ENCODE data around the gene RMND5B. TPM values are rescaled to one million over a fixed set of nuclear protein-coding genes. Genes with fewer than 3 reads are reported as not detected.

The RMND5B gene
- total RNA-seq, 1 donor from 2014 or later = 81.6 TPM

DNA sequence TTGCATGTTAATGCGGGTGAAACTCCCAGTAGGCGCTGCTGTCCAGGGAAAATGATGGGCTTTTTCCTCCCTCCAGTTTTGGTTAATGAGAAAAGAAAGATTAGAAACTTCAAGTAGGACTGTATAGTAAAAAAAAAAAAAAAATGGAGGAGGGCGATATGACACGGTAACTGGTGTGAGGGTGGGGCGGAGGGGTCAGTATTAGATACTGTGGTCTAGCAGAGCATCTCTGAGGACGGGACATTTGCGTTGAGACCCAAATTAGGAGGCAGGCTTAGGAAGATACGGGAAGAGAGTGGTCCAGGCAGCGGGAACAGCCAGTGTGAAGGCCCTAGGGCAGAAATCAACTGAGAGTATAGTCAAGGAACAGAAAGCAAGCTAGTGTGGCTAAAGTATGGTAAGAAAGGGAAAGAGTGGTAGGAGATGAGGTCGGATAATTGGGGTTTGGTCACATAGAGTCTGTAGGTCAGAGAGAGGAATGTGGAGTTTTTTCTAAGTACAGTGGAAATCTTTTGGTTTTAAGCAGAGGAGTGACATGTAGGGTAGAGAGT, 707 bp downstream of the RMND5B start:
- peaks cover 10 to 14% of the 10 kb centered on the region in 2 donors for H3K36me3 ChIP-seq
- H3K4me1 ChIP-seq = peaks cover 0 to 12% of the 10 kb centered on the region in 2 donors
- intact Hi-C loops (cut with DNase I) = loop anchor here (1.0 kb wide), 2 partner anchors 23 to 73 kb away; partner anchors contain the start of gene HNRNPAB
- TF ChIP-seq, protein P1, sequence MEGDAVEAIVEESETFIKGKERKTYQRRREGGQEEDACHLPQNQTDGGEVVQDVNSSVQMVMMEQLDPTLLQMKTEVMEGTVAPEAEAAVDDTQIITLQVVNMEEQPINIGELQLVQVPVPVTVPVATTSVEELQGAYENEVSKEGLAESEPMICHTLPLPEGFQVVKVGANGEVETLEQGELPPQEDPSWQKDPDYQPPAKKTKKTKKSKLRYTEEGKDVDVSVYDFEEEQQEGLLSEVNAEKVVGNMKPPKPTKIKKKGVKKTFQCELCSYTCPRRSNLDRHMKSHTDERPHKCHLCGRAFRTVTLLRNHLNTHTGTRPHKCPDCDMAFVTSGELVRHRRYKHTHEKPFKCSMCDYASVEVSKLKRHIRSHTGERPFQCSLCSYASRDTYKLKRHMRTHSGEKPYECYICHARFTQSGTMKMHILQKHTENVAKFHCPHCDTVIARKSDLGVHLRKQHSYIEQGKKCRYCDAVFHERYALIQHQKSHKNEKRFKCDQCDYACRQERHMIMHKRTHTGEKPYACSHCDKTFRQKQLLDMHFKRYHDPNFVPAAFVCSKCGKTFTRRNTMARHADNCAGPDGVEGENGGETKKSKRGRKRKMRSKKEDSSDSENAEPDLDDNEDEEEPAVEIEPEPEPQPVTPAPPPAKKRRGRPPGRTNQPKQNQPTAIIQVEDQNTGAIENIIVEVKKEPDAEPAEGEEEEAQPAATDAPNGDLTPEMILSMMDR (IDR thresholded peaks at IDR 0.05) = no peak
- H3K4me3 ChIP-seq = peak overlapping the region; percentile 78 to 80
- H3K9me3 ChIP-seq = no peaks in the 10 kb centered on the region
- peak overlapping the region; percentile 93 to 95 for H3K27ac ChIP-seq
- H3K27me3 ChIP-seq = no peaks in the 10 kb centered on the region
- DNase-seq (ENCODE audit: low spot score in 2 of 2) = no peak

DNA sequence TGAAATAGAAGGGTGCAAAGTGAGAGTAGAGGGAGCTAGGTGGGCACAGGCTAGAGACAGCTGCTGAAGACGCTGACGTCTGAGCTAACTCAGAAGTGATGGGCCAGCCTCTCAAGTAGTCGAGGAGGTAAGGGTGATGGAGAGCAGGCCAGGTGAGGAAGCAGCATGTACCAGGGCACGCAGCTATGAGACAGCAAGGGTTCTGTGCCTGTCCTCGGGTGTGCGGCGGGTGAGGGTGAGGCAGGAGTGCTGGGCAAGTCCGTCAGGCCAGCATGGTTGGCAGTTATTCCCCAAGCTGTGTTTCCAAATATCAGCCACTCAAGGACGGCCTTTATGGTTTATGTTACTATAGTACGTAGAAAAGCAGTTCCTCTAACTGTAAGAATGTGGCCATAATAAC, 6.2 kb downstream of the RMND5B start:
- intact Hi-C loops (cut with DNase I) = no loop called here
- TF ChIP-seq, protein P1 (IDR thresholded peaks at IDR 0.05) = no peak
- H3K36me3 ChIP-seq = peaks cover 29 to 32% of the 10 kb centered on the region in 2 donors

DNA sequence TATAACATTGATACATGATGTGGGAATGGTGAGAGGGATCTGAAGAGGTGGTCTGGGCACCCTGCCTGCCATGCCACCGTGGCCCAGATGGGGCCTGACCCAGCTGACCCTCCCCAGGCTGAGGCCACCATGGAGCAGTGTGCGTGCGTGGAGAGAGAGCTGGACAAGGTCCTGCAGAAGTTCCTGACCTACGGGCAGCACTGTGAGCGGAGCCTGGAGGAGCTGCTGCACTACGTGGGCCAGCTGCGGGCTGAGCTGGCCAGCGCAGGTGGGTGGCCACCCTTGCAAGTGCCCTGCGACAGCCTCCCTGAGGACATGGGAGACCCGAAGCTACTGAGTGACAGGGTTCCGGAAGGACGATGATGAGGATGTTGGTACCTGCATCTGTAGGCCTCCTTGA, 7.2 kb downstream of the RMND5B start:
- Histone ChIP-seq H3K9me3 (no peaks in the 10 kb centered on the region), H3K27me3 (no peaks in the 10 kb centered on the region), H3K27ac (no peak overlapping the region), H3K36me3 (peaks cover 39 to 40% of the 10 kb centered on the region in 2 donors), H3K4me1 (no peaks in the 10 kb centered on the region), H3K4me3 (no peak overlapping the region)
- TF ChIP-seq, protein P1 (IDR thresholded peaks at IDR 0.05) = no peak
- intact Hi-C loops (cut with DNase I) = no loop called here
- DNase-seq (ENCODE audit: low spot score in 2 of 2) = no peak

More for the DNA sequence above, 6.2 kb downstream of the RMND5B start:
- Histone ChIP-seq H3K4me1 (peaks cover 0 to 2% of the 10 kb centered on the region in 2 donors), H3K27me3 (no peaks in the 10 kb centered on the region), H3K4me3 (no peak overlapping the region), H3K27ac (no peak overlapping the region), H3K9me3 (no peaks in the 10 kb centered on the region)
- no peak for DNase-seq (ENCODE audit: low spot score in 2 of 2)

DNA sequence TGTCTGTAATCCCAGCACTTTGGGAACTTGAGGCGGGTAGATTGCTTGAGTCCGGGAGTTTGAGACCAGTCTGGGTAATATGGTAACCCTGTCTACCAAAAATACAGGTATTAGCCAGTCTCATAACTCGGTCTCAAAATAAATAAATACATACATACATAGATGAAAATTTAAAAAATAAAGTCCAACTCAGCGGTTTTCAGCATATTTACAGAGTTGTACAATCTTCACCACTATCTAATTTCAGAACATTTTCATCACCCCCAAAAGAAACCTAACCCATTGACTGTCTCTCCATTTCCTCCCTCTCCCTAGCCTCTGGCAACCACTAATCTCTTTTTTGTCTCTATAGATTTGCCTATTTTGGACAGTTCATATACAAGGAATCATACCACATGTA, 10.7 kb downstream of the RMND5B start:
- Histone ChIP-seq H3K4me1 (no peaks in the 10 kb centered on the region), H3K27me3 (no peaks in the 10 kb centered on the region), H3K36me3 (peaks cover 49 to 60% of the 10 kb centered on the region in 2 donors), H3K4me3 (no peak overlapping the region), H3K27ac (no peak overlapping the region), H3K9me3 (no peaks in the 10 kb centered on the region)
- no peak for DNase-seq (ENCODE audit: low spot score in 2 of 2)
- intact Hi-C loops (cut with DNase I) = no loop called here
- TF ChIP-seq, protein P1 (IDR thresholded peaks at IDR 0.05) = no peak

DNA sequence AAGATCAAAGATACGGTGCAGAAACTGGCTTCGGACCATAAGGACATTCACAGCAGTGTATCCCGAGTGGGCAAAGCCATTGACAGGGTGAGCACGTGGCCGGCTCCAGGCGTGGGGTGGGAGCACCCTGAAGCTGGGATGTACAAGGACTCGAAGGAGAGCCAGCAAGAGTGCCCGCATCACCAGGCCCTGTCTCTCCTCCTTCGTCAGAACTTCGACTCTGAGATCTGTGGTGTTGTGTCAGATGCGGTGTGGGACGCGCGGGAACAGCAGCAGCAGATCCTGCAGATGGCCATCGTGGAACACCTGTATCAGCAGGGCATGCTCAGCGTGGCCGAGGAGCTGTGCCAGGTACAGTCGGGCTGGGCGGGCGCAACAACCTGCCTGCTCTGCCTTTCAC, 11.8 kb downstream of the RMND5B start:
- TF ChIP-seq, protein P1 (IDR thresholded peaks at IDR 0.05) = no peak
- intact Hi-C loops (cut with DNase I) = no loop called here
- Histone ChIP-seq H3K4me3 (no peak overlapping the region), H3K27ac (no peak overlapping the region), H3K9me3 (no peaks in the 10 kb centered on the region), H3K4me1 (no peaks in the 10 kb centered on the region), H3K36me3 (peaks cover 57 to 70% of the 10 kb centered on the region in 2 donors), H3K27me3 (no peaks in the 10 kb centered on the region)
- no peak for DNase-seq (ENCODE audit: low spot score in 2 of 2)

DNA sequence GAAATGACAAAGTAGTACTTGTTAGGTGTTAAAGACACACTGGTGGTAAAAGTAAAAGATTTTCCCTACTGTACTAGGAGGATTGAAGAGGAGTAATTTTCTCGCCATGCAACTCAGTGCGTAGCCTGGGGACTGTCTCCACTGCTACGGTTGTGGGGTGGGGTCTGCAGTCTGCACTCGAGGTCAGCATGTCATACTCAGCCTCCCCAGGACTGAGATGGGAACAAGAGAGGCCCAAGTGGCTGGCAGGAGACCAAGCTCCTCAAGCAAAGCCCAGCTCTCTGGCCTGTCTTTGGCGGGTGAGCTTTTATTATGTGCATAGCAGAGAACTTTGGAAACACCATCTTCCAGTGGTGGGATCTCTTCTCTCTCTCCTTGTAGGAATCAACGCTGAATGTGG, 12.4 kb downstream of the RMND5B start:
- H3K36me3 ChIP-seq = peaks cover 58 to 70% of the 10 kb centered on the region in 2 donors
- TF ChIP-seq, protein P1 (IDR thresholded peaks at IDR 0.05) = no peak
- H3K4me3 ChIP-seq = no peak overlapping the region
- no peaks in the 10 kb centered on the region for H3K9me3 ChIP-seq
- intact Hi-C loops (cut with DNase I) = no loop called here
- no peak overlapping the region for H3K27ac ChIP-seq
- no peaks in the 10 kb centered on the region for H3K4me1 ChIP-seq
- no peak for DNase-seq (ENCODE audit: low spot score in 2 of 2)
- H3K27me3 ChIP-seq = no peaks in the 10 kb centered on the region

All from ascending aorta (tissue), 2 donors.